HCT116 (cell line): Measurements from ENCODE around the gene SRGAP1. TPM values are rescaled to one million over a fixed set of nuclear protein-coding genes. Genes with fewer than 3 reads are reported as not detected.

ENCODE experiments used
- ATAC-seq: fragments of 200-7000 bp; cut with Tn5 transposase; 2 replicates; pipeline ENCODE4 v1.9.1; 2020; ENCODE audit warnings: mild to moderate bottlenecking, moderate library complexity
- BruUV-seq: library from RNA; stranded (reverse); fragments of 400-500 nt; replicated peaks from 2 replicates; lab custom pipeline; 2021; lab: Mats Ljungman, UMichigan
- CTCF ChIA-PET: fragments of 300-600 bp; sonication (Branson Sonifier 250); formaldehyde crosslinking; loops from one replicate; lab custom pipeline; 2021; ENCODE audit warnings: antibody characterized with exemption; lab: Charles Lee
- POLR2A ChIA-PET: fragments of 300-600, 350-600 bp; sonication (Branson Sonifier 250); formaldehyde crosslinking; loops from one replicate; lab custom pipeline; 2021; ENCODE audit warnings: antibody characterized with exemption; lab: Charles Lee
- RAD21 ChIA-PET, 2 experiments: fragments of 300-600 bp; sonication (Branson Sonifier 250); formaldehyde crosslinking; loops; one replicate each; lab custom pipeline; 2023; ENCODE audit warnings: low total read pairs in 2 of 2; ENCODE audit not compliant: uncharacterized antibody in 2 of 2, unreplicated experiment in 2 of 2, low non-redundant PET in 1 of 2; lab: Charles Lee
- DNase-seq: peaks from one replicate; pipeline ENCODE4 v3.0.0-alpha.2; 2010; ENCODE audit warnings: low read depth, low spot score
- H2AFZ ChIP-seq: fragments of 200-600 bp; shearing (Covaris generic), sonication (generic); 2 replicates; pipeline ENCODE4 v1.6.1; 2017; ENCODE audit warnings: low read depth, mixed run types, mixed read lengths, antibody characterized with exemption, low read length; ENCODE audit not compliant: poor library complexity, severe bottlenecking
- H3K27ac ChIP-seq: 2 replicates; pipeline ENCODE4 v1.5.1; 2012; ENCODE audit warnings: low read depth, low read length
- H3K27me3 ChIP-seq: fragments of 200-600 bp; sonication (generic); 2 replicates; pipeline ENCODE4 v1.6.1; 2016; ENCODE audit warnings: mixed run types, low read length, mixed read lengths; ENCODE audit not compliant: insufficient read depth
- H3K36me3 ChIP-seq, 2 experiments: fragments of 200-500 bp in 1 of 2; fragments of 200-600 bp in 1 of 2; sonication (Bioruptor generic) in 1 of 2; sonication (generic) in 1 of 2; 2 replicates each; pipeline versions ENCODE4 v1.5.1 to v1.6.1; 2014 to 2016; ENCODE audit warnings: low read length in 2 of 2, inconsistent platforms in 1 of 2, mixed read lengths in 1 of 2, mixed run types in 1 of 2; ENCODE audit not compliant: insufficient read depth in 2 of 2, control insufficient read depth in 1 of 2
- H3K4me1 ChIP-seq, 2 experiments: fragments of 200-600 bp in 1 of 2; sonication (generic) in 1 of 2; 2 replicates each; pipeline versions ENCODE4 v1.5.1 to v1.6.1; 2012 to 2017; ENCODE audit warnings: low read length in 2 of 2, inconsistent platforms in 1 of 2, mild to moderate bottlenecking in 1 of 2, mixed read lengths in 1 of 2, mixed run types in 1 of 2, moderate library complexity in 1 of 2; ENCODE audit not compliant: insufficient read depth in 2 of 2, control insufficient read depth in 1 of 2
- H3K4me2 ChIP-seq: fragments of 200-600 bp; sonication (generic); 2 replicates; pipeline ENCODE4 v1.6.1; 2017; ENCODE audit warnings: mixed run types, low read length, mixed read lengths
- H3K4me3 ChIP-seq, 2 experiments: fragments of 200-600 bp in 1 of 2; sonication (generic) in 1 of 2; replicated peaks in 1 of 2; 2 replicates each; pipeline ENCODE4 v1.5.1; 2011 to 2016; ENCODE audit warnings: low read length in 2 of 2, control low read depth in 1 of 2, low read depth in 1 of 2, mild to moderate bottlenecking in 1 of 2, mixed read lengths in 1 of 2, mixed run types in 1 of 2
- H3K79me2 ChIP-seq: fragments of 200-600 bp; sonication (generic); 2 replicates; pipeline ENCODE4 v1.6.1; 2017; ENCODE audit warnings: mild to moderate bottlenecking, mixed run types, low read length, moderate library complexity, mixed read lengths; ENCODE audit not compliant: insufficient read depth
- H3K9ac ChIP-seq: fragments of 200-600 bp; sonication (generic); 2 replicates; pipeline ENCODE4 v1.6.1; 2016; ENCODE audit warnings: low read length, mixed read lengths
- H3K9me2 ChIP-seq: fragments of 200-600 bp; sonication (generic), shearing (Covaris generic); 2 replicates; pipeline ENCODE4 v1.6.1; 2017; ENCODE audit warnings: mixed run types, mild to moderate bottlenecking, moderate library complexity; ENCODE audit not compliant: insufficient read depth
- H3K9me3 ChIP-seq, 2 experiments: fragments of 200-500 bp in 1 of 2; fragments of 200-600 bp in 1 of 2; sonication (Bioruptor generic) in 1 of 2; sonication (generic) in 1 of 2; 2 replicates each; pipeline ENCODE4 v1.6.1; 2014 to 2017; ENCODE audit warnings: low read length in 2 of 2, mixed read lengths in 2 of 2, inconsistent platforms in 1 of 2, low read depth in 1 of 2, mild to moderate bottlenecking in 1 of 2, mixed run types in 1 of 2, moderate library complexity in 1 of 2; ENCODE audit not compliant: control insufficient read depth in 1 of 2, insufficient read depth in 1 of 2
- H4K20me1 ChIP-seq: fragments of 200-600 bp; sonication (generic), shearing (Covaris generic); 2 replicates; pipeline ENCODE4 v1.6.1; 2017; ENCODE audit warnings: mixed run types, mild to moderate bottlenecking, moderate library complexity; ENCODE audit not compliant: insufficient read depth
- ATF3 ChIP-seq: IDR thresholded peaks from 2 replicates; pipeline ENCODE4 v1.6.1; 2012
- CBX3 ChIP-seq: IDR thresholded peaks from 2 replicates; pipeline ENCODE4 v1.6.1; 2012; ENCODE audit warnings: low read depth
- CEBPB ChIP-seq: IDR thresholded peaks from 2 replicates; pipeline ENCODE4 v1.6.1; 2012; ENCODE audit warnings: low read depth
- ELF1 ChIP-seq: IDR thresholded peaks from 2 replicates; pipeline ENCODE4 v1.6.1; 2012; ENCODE audit warnings: low read depth, borderline replicate concordance
- EZH2 ChIP-seq: fragments of 200-600 bp; sonication (generic); IDR thresholded peaks from 2 replicates; pipeline ENCODE4 v1.6.1; 2017; ENCODE audit warnings: antibody characterized with exemption, mixed run types
- EZH2phosphoT487 ChIP-seq: fragments of 200-600 bp; IDR thresholded peaks from 2 replicates; pipeline ENCODE4 v1.6.1; 2018; ENCODE audit warnings: antibody characterized with exemption, borderline replicate concordance
- JUND ChIP-seq: IDR thresholded peaks from 2 replicates; pipeline ENCODE4 v1.6.1; 2012
- POLR2A ChIP-seq: IDR thresholded peaks from 2 replicates; pipeline ENCODE4 v1.7.0; 2011; ENCODE audit warnings: borderline replicate concordance; ENCODE audit not compliant: insufficient read depth, insufficient read length; ENCODE audit errors: extremely low read depth
- SIN3A ChIP-seq: IDR thresholded peaks from 2 replicates; pipeline ENCODE4 v1.6.1; 2012; ENCODE audit warnings: low read depth
- SP1 ChIP-seq: IDR thresholded peaks from 2 replicates; pipeline ENCODE4 v1.6.1; 2012; ENCODE audit warnings: low read depth
- SRF ChIP-seq: IDR thresholded peaks from 2 replicates; pipeline ENCODE4 v1.6.1; 2012; ENCODE audit warnings: low read depth
- TCF7L2 ChIP-seq: IDR thresholded peaks from 2 replicates; pipeline ENCODE4 v1.7.0; 2011; ENCODE audit warnings: borderline replicate concordance, inconsistent platforms; ENCODE audit not compliant: insufficient read depth, insufficient read length; ENCODE audit errors: extremely low read depth
- YY1 ChIP-seq: IDR thresholded peaks from 2 replicates; pipeline ENCODE4 v1.6.1; 2011; ENCODE audit warnings: low read length, low read depth, moderate library complexity, mild to moderate bottlenecking; ENCODE audit not compliant: insufficient replicate concordance; ENCODE audit errors: extremely low read depth
- ZFX ChIP-seq: fragments of 450-650 bp; IDR thresholded peaks from 2 replicates; pipeline ENCODE4 v1.6.1; 2017
- ZNF274 ChIP-seq: fragments of 200-500 bp; sonication (Bioruptor generic); IDR thresholded peaks from 2 replicates; pipeline ENCODE4 v1.6.1; 2014; ENCODE audit warnings: mild to moderate bottlenecking, low read depth, low read length, inconsistent platforms
- intact Hi-C: fragments of 100-400 bp; cut with micrococcal nuclease; formaldehyde crosslinking; loops from 2 replicates; pipeline ENCODE4 v1.10.0; 2022
- total RNA-seq: library from RNA; stranded (reverse); gene quantifications from one replicate; pipeline ENCODE4 v1.2.1, GENCODE V29; 2021; ENCODE audit not compliant: unreplicated experiment
- TF ChIP-seq, protein P1 (sequence below), 3 experiments: fragments of 200-600 bp in 1 of 3; sonication (generic) in 1 of 3; IDR thresholded peaks in 2 of 3; conservative IDR thresholded peaks in 1 of 3; 2 replicates each; pipeline ENCODE4 v1.5.1; 2012 to 2017; ENCODE audit warnings: low read depth in 2 of 3, low read length in 2 of 3, antibody characterized with exemption in 1 of 3, borderline replicate concordance in 1 of 3, control low read depth in 1 of 3, mild to moderate bottlenecking in 1 of 3, mixed read lengths in 1 of 3, mixed run types in 1 of 3, moderate library complexity in 1 of 3; ENCODE audit not compliant: insufficient read depth in 1 of 3

SRGAP1 gene
- total RNA-seq, 1 experiment from 2014 or later = 16.6 TPM

GRCh38 chr12:63941166-63941800 is 96.8 kb downstream of the SRGAP1 start (continued):
- TF ChIP-seq, protein P1, sequence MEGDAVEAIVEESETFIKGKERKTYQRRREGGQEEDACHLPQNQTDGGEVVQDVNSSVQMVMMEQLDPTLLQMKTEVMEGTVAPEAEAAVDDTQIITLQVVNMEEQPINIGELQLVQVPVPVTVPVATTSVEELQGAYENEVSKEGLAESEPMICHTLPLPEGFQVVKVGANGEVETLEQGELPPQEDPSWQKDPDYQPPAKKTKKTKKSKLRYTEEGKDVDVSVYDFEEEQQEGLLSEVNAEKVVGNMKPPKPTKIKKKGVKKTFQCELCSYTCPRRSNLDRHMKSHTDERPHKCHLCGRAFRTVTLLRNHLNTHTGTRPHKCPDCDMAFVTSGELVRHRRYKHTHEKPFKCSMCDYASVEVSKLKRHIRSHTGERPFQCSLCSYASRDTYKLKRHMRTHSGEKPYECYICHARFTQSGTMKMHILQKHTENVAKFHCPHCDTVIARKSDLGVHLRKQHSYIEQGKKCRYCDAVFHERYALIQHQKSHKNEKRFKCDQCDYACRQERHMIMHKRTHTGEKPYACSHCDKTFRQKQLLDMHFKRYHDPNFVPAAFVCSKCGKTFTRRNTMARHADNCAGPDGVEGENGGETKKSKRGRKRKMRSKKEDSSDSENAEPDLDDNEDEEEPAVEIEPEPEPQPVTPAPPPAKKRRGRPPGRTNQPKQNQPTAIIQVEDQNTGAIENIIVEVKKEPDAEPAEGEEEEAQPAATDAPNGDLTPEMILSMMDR (IDR thresholded peaks at IDR 0.05 in 2 of 3, conservative IDR thresholded peaks at IDR 0.05 in 1 of 3; ENCODE audit: borderline replicate concordance in 1 of 3, insufficient read depth in 1 of 3, low read depth in 2 of 3, low read length in 2 of 3) = no peak
- TF ChIP-seq JUND (no peak), EZH2phosphoT487 (no peak)

DNA sequence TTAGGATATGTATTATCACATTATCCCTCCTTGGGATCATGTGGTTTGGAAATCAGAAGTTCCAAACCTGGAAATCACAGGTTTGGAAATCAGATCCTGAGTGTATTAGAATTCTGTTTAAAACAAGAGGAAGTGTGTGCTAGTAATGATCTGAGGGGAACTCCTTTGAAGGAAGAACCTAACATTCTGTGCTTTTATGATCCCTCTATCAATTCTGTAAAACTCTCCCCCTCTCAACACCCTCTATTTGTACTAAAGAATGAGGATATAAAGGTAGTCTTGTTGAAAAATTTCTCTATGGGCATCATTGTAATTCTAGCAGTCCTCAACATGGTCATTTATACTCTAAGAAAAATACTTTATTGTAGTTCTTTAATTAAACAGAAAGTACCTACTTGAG is 97.4 kb downstream of the SRGAP1 start:
- TF ChIP-seq SIN3A (no peak), YY1 (no peak), SP1 (no peak), EZH2 (no peak), CEBPB (no peak), CBX3 (no peak), POLR2A (no peak), ATF3 (no peak), TCF7L2 (no peak), ZFX (no peak), SRF (no peak), ZNF274 (no peak), ELF1 (no peak)

More for the DNA sequence above, 97.4 kb downstream of the SRGAP1 start:
- no peaks in the 10 kb centered on the region for H3K27me3 ChIP-seq
- no peak overlapping the region for H3K4me2 ChIP-seq
- peaks cover 0 to 7% of the 10 kb centered on the region in 2 experiments; a peak in 1 of 4 replicates for H3K4me1 ChIP-seq
- ChIA-PET CTCF (no interaction called here), POLR2A (no interaction called here), RAD21 (no interaction called here)
- BruUV-seq = no TSS peak
- H3K79me2 ChIP-seq = peaks cover 30% of the 10 kb centered on the region
- no peak overlapping the region for H3K4me3 ChIP-seq
- no peak overlapping the region for H2AFZ ChIP-seq
- intact Hi-C loops = no loop called here
- H3K36me3 ChIP-seq = no peaks in the 10 kb centered on the region
- no peak for ATAC-seq
- no peaks in the 10 kb centered on the region for H4K20me1 ChIP-seq
- no peak overlapping the region for H3K9ac ChIP-seq
- no peak overlapping the region for H3K27ac ChIP-seq
- DNase-seq = no peak
- H3K9me2 ChIP-seq = no peaks in the 10 kb centered on the region; the same call in 1 of the 2 replicates
- no peaks in the 10 kb centered on the region for H3K9me3 ChIP-seq
